DND-41 (cell line): ENCODE data around the gene NIT2.

Experiments
- EZH2 ChIP-seq: IDR thresholded peaks from 3 replicates; pipeline ENCODE4 v1.6.1; 2012; ENCODE audit warnings: borderline replicate concordance, low read depth, mild to moderate bottlenecking, moderate library complexity, low read length, inconsistent platforms; ENCODE audit not compliant: severe bottlenecking
- TF ChIP-seq, protein P1 (sequence below): IDR thresholded peaks from 2 replicates; pipeline ENCODE4 v1.5.1; 2012; ENCODE audit warnings: borderline replicate concordance, low read length, moderate library complexity, mild to moderate bottlenecking; ENCODE audit not compliant: poor library complexity, severe bottlenecking; ENCODE audit errors: extremely low read depth

DNA sequence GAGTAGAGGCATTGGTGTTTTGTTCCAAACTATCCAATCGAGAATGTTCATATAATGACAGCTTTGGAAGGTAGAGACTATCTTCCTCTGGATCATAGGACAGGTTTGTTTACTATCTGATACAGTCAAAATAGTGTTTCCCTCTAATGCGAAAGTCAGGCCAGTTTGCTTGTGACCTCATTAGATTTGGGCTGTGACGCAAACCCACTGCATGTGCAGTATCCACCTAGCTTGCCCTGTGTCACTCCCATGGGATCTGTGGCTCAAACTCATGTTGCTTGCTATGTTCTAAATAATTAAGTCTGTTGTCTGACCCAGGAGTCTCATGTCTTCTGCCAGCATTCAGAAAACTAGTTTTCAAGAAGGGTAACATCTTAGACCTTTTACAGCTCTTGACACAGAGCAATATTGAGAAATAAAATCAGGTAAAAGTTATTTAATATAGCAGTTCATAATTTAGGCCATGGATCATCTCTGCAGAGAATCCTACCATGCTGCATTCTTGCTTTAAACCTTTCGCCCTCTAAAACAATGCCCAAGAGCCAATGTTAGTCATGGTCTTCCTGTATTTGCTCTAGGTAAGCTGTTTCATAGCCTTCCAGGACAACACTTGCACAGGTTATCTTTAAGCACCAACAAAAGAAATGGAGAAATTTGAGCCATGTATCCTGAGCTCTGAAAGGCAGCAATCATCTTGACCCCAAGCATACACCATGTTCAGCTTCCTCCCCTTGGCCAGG lies 26.4 kb downstream of the NIT2 start:
- no peak for TF ChIP-seq EZH2
- TF ChIP-seq, protein P1, sequence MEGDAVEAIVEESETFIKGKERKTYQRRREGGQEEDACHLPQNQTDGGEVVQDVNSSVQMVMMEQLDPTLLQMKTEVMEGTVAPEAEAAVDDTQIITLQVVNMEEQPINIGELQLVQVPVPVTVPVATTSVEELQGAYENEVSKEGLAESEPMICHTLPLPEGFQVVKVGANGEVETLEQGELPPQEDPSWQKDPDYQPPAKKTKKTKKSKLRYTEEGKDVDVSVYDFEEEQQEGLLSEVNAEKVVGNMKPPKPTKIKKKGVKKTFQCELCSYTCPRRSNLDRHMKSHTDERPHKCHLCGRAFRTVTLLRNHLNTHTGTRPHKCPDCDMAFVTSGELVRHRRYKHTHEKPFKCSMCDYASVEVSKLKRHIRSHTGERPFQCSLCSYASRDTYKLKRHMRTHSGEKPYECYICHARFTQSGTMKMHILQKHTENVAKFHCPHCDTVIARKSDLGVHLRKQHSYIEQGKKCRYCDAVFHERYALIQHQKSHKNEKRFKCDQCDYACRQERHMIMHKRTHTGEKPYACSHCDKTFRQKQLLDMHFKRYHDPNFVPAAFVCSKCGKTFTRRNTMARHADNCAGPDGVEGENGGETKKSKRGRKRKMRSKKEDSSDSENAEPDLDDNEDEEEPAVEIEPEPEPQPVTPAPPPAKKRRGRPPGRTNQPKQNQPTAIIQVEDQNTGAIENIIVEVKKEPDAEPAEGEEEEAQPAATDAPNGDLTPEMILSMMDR, result no peak
